ENCODE measurements around the gene PIEZO2.

DNA sequence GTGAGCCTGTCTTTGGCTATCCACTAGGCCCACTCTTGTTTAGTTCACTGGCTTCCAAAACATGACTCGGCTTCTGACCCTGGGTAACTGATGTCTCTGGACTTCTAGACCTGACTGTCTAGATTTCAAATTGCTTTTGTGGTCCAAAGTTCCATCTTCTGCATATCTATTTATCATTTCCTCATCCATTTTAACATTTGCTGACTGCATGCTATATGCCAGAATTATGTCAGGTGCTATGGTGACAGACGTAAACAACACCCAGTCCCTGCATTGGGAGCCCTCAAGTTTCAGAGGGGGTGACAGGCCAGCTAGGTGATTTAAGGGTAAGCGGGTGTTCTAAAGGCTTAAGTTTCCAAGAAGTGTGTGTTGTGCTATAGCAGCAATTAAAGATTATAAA, 140.9 kb downstream of the PIEZO2 start:
- TF ChIP-seq EZH2 (IDR thresholded peaks at IDR 0.05), result no peak
- no peak for TF ChIP-seq POLR2AphosphoS5 (IDR thresholded peaks at IDR 0.05; ENCODE audit: borderline replicate concordance, low read depth, low read length)

All from SK-N-MC (cell line).